NK-92 (cell line): Measurements from ENCODE around the gene IL17D.
"Not testable (repeated sequence)": the region's sequence is repeated elsewhere in the genome, so short reads cannot be mapped to it uniquely, and the experiment has no call there.

Experiments
- DNase-seq: peaks from one replicate; lab custom pipeline; 2025; ENCODE audit not compliant: unreplicated experiment; lab: John Stamatoyannopoulos, UW

The IL17D gene

DNA sequence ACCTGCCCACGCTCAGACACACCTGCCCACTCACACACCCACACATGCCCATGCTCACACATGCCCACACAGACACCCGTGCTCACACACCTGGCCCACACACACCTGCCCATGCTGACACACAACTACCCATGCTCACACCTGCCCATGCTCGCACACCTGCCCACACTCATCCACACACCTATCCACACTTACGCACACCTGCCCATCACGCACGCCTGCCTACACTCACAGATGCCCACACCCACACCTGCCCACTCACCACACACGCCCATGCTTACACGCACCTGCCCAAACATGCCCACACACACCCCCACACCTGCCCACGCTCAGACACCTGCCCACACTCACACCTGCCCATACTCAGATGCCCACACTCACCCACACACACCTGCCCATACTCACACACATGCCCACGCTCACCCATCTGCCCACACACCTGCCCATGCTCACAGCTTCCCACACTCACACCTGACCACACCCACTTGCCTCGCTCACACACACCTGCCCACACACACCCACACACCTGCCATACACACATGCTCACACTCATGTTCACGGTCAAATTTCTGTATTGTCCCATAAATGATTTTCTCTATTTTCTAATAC is 15.6 kb downstream of the IL17D start:
- DNase-seq, result no peak

DNA sequence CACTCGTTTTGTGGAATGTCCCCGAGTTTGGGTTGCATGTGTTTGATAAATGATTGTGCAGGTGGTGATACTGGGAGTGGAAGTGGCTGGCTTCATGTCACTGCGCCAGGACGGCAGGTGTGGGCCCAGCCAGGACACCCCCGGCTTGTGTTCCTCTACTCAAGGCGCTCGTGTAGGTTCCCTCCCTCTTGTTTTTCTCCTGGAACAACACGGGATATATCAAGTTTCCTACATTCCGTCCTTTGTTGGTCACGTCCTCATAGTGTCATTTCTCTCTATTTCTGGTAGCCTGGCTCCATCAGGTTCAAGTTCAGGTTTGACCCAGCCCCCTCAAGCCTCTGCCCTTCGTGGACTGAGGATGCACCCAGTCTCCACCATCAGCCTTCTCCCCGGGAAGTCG is 16.3 kb downstream of the IL17D start:
- DNase-seq, result no peak

DNA sequence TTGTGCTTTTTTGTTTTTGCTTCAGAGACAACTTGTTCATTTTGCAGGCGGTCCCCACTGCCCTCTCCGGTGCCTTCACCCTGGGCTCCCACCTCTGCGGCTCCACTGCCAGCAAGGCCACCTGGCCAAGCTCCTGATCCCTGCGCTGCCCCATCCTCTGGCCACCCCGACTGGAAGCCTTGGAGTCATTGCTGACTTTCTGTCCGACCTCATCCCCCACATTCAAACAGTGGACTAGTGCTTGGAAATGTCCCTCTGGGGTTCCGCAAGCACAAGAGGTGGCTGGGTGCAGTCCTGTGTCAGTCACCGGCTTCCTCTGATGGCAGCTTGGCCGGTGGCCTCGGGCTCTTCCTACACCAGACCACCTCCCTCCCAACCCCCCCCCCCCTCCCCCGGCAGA is 17.0 kb downstream of the IL17D start:
- DNase-seq, result no peak

DNA sequence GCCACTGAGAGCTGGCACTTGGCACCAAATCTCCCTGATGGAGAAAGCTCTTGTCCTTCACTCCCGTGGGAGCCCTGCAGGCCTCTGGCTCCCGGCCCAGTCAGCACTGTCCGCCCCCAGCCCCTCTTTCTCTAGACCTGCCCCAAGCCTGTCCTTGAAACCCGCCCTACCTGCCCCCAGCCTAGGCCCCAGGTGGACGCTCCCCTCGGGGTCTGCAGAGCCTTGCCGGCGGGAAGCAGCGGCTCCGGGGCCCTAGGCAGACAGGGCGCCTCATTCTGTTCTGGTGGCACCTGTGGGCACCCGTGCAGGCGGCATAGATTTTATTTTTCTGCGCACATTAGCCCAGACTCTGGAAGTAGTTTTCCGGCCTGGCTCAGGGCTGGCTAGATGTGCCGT is 17.6 kb downstream of the IL17D start:
- DNase-seq, result no peak

DNA sequence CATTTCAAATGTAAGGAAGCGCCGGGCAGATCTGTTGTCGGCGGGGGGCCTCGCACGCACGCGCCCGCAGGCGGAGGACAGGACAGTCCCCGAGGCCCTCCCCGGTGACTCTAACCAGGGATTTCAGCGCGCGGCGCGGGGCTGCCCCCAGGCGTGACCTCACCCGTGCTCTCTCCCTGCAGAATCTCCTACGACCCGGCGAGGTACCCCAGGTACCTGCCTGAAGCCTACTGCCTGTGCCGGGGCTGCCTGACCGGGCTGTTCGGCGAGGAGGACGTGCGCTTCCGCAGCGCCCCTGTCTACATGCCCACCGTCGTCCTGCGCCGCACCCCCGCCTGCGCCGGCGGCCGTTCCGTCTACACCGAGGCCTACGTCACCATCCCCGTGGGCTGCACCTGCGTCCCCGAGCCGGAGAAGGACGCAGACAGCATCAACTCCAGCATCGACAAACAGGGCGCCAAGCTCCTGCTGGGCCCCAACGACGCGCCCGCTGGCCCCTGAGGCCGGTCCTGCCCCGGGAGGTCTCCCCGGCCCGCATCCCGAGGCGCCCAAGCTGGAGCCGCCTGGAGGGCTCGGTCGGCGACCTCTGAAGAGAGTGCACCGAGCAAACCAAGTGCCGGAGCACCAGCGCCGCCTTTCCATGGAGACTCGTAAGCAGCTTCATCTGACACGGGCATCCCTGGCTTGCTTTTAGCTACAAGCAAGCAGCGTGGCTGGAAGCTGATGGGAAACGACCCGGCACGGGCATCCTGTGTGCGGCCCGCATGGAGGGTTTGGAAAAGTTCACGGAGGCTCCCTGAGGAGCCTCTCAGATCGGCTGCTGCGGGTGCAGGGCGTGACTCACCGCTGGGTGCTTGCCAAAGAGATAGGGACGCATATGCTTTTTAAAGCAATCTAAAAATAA is 18.2 kb downstream of the IL17D start:
- no peak for DNase-seq

DNA sequence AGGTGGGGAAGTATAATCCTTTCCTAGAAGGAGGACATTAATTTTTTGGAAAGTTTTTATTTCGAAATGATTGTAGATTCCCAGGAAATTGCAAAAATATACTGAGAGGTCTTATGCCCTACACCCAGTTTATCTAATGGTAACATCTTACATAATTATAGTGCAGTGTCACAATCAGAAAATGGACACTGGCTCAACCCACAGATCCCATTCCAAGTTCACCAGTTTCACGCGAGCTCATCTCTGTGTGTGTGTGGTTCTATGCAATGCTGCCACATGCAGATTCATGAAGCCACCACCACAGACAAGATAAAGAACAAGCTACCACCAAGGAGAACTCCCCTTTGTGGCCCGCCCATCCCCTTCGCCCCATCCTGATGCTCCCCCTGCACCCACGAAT is 24.4 kb downstream of the IL17D start:
- DNase-seq, result no peak

DNA sequence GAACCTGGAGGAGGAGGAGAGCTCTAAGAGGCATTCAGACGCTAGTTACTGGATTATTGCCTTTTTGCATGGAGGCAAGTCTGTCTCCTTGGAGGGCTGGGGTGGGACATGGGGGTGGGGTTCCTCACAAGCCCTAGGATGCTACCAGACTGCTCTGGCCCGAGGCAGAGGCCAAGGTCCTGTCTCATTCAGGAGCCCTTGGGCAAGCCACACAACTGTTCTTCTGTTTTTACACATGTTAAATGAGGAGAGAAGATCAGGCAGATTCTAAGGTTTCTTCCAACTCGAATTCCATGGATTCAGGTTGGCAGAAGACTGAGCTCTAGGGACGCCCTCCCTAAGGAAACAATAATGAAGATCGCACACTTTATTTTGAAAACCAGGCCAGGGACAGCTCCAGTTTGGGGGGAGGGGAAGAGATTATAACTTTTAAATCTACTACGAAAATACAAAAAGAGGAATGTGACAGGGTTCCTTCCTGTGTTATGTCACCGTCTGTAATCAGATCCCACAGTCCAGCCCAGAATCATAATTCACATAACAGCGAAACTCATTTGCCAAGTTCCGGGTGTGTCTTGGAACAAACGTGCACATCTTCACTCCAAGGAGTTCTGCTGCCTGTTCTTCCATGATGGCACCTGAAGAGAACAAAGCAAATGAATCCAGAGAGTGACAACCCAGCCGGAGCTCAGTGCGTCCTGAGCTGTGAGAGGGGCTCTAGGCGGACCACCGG is 25.2 kb downstream of the IL17D start:
- DNase-seq, result no peak

DNA sequence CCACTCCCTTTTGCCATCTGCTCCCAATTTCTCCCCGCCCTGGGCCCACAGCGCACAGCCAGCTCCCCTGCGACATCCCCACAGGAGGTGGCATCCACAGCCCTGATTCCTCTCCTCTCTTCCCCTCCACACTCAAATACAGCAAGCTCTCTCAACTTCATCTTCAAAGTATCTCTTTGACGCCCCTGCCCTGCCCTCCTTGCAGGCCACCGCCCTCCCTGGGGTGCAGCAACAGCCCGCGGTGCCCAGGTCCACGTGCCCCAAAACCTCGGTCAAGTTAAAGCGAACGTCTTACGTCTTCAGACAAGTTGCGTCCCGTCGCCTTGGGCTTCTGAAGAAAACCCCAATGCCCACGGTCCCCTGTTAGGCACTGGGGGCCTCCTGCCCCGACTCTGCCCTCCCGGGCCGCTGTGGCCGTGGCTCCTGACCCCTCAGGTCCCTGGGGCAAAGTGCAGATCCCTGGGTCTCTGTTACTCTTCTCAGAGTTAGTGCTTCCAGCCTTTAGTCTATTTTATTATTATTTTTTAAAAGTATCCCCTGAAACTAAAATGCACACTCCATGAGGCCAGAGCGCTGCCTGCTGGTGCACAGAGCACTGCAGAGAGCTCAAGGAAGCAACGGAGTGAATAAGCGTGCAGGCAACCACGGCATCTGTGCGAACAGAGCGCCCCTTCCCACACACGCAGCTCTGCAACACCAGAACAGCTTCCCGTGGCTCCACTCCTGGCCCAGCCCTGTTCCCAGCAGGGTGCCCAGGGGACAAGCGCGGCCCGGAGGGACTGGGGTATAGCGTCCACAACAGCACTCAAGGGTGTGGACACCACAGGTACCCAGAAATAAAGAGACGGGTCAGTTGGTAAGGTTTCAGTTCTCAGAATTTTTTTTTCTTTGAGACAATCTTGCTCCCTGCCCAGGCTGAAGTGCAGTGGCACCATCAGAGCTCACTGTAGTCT is 26.4 kb downstream of the IL17D start:
- DNase-seq, result no peak

DNA sequence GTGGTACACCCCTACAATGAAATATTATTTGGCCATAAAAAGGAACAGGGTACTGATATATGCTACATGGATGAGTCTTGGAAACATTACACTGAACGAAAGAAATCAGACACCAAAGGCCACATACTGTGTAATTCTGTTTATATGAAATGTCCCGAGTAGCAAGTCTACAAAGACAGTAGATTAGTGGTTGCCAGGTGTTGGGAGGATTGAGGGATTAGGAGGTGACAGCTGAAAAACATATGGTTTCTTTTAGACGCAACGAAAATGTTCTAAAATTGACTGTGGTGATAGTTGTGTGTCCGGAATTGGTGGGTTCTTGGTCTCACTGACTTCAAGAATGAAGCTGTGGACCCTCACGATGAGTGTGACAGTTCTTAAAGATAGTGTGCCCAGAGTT is 35.1 kb downstream of the IL17D start:
- DNase-seq, result no peak

DNA sequence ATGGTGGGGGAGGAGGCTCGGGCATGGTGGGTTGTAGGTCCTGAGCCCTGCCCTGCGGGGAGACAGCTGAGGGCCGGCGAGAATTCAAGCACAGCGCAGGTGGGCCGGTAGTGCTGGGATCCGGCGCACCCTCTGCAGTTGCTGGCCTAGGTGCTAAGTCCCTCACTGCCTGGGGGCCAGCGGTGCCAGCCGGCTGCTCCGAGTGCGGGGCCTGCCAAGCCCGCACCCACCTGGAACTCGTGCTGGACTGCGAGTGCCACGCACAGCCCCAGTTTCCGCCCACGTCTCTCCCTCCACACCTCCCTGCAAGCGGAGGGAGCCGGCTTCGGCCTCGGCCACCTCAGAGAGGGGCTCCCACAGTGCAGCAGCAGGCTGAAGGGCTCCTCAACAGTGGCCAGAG is 36.5 kb downstream of the IL17D start:
- DNase-seq, result no peak

DNA sequence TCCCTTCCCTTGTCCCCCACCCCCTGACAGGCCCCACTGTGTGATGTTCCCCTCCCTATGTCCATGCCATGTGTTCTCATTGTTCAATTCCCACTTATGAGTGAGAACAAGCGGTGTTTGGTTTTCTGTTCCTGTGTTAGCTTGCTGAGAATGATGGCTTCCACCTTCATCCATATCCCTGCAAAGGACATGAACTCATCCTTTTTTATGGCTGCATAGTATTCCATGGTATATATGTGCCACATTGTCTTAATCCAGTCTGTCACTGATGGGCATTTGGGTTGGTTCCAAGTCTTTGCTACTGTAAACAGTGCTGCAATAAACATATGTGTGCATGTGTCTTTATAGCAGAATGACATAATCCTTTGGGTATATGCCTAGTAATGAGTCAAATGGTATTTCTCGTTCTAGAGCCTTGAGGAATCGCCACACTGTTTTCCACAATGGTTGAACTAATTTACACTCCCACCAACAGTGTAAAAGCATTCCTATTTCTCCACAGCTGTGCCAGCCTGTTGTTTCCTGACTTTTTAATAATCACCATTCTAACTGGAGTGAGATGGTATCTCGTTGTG is 40.4 kb downstream of the IL17D start:
- not testable (repeated sequence) for DNase-seq

DNA sequence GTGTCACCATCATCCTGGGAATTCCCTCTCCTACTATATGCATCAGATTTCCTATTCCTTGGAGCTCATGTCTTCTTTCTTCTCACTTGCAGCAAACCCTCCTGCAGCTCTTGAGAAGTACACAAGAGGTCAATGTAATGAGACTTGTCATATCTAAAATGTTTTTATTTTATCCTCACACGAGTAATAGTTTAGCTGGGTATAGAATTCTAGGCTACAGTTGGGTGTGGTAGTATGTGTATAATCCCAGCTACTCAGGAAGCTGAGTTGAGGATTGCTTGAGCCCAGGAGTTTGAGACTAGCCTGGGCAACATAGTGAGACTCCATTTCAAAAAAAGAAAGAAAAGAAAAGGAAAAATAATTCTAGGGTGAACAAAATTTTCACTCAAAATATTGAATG is 45.9 kb downstream of the IL17D start:
- DNase-seq, result no peak

DNA sequence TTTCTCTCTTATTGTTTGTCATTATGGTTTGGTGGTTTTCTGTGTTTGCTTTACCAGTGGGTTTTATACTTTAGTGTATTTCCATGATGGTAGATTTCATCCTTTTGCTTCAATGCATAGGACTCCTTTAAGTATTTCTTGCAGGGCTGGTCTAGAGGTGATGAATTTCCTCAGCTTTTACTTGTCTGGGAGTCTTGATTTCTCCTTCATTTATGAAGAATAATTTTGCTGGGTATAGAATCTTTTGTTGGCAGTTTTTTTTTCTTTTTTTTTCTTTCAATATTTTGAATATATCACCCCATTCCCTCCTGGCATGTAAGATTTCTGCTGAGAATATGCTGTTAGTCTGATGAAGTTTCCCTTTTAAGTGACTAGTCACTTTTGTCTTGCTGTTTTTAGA is 50.5 kb downstream of the IL17D start:
- no peak for DNase-seq

DNA sequence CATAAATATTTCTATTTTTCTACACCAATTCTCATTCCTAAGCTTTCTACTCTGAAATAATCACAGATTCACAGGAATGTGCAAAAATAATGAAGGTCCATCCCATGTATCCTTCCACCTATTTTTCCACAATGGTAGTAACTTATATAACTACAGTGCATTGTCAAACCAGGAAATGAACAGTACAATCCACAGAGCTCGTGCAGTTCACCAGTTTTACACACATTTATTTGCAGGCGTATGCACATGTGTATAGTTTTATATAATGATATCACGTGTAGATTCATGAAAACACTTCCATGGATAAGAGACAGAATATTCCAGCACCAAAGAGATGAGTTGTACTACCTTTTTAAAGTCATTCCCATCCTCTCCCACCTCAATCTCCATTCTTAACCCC is 57.4 kb downstream of the IL17D start:
- DNase-seq, result no peak

DNA sequence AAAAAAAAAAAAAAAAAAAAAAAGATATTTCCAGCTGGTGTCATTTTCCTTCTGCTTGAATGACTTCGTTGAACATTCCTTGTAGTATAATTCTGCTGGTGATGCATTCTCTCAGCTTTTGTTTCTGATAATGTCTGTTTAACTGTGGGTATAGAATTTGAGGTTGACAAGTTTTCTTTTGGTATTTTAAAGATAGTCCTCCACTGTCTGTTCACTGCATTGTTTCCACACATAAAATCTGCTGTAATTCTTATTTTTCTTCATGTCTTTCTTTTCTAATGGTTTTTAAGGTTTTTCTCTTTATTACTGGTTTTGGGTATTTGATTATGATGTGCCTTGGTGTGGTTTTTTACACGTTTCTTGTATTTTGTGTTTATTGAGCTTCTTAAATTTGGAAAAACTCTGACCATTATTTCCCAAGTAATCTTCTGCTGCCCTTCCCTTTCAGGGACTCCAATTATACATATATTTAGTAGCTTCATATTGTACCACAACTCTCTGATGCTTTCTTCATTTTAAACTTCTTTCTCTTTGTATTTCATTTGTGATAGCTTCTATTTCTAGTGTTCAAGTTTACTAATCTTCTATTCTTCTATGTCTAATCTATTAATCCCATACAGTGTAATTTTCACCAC is 63.9 kb downstream of the IL17D start:
- DNase-seq, result no peak

DNA sequence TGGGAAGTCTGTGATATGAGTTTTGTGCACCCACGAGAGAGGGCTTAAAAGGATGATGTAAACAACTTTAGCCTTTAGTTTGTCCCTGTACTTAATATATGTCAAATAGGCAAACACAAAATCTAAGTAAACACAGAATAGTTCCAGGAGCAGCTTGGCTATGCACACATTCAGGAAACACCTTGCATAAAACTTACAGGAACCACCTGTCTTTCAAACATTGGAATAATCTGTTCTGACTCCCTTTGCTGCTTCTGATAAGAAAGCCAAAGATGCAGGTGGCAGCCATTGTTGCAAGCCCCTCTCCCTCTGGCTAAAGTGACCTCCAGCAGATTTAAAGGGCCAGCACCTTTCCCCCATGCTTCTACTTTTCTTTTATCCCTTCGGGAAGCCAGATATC is 65.6 kb downstream of the IL17D start:
- DNase-seq, result no peak

DNA sequence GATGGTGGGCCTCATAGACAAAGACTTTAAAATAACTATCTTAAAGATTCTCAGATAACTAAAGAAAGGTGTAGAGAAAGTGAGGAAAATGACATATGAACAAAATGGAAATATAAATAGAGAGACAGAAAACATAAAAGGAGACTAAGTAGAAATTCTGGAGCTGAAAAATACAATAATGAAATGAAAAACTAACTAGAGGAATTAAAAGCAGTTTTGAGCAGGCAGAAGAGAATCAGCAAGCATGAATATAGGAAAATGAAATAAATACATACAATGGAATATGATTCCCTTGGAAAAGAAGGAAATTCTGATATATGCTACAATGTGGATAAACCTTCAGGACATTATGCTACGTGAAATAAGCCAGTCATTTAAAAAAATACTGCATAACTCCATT is 66.3 kb downstream of the IL17D start:
- DNase-seq, result no peak
